Lower lobe of right lung (tissue), 2 donors: Measurements from ENCODE around the gene WDR73. TPM values are rescaled to one million over a fixed set of nuclear protein-coding genes. Genes with fewer than 3 reads are reported as not detected.

Experiments
- ATAC-seq, 2 donors: fragments of 200-7000 bp; cut with Tn5 transposase; one replicate each; pipeline ENCODE4 v1.9.1; 2020 to 2022; ENCODE audit warnings: mild to moderate bottlenecking in 2 of 2, moderate library complexity in 2 of 2
- DNase-seq: peaks from one replicate; pipeline ENCODE4 v3.0.0-alpha.2; 2020
- H3K27ac ChIP-seq: fragments of 200-600 bp; one replicate; pipeline ENCODE4 v1.8.0; 2022
- H3K27me3 ChIP-seq: fragments of 200-600 bp; one replicate; pipeline ENCODE4 v1.8.0; 2022; ENCODE audit warnings: low read depth
- H3K36me3 ChIP-seq: fragments of 200-600 bp; one replicate; pipeline ENCODE4 v1.8.0; 2022; ENCODE audit warnings: mild to moderate bottlenecking
- H3K4me1 ChIP-seq: fragments of 200-600 bp; one replicate; pipeline ENCODE4 v1.8.0; 2022
- H3K4me3 ChIP-seq: fragments of 200-600 bp; one replicate; pipeline ENCODE4 v1.8.0; 2022; ENCODE audit warnings: mild to moderate bottlenecking
- H3K9me3 ChIP-seq: fragments of 200-600 bp; one replicate; pipeline ENCODE4 v1.8.0; 2022
- intact Hi-C: fragments of 100-400 bp; cut with DNase I; formaldehyde crosslinking; loops from one replicate; pipeline ENCODE4 v1.11.0; 2022
- total RNA-seq: library from RNA; stranded (reverse); fragmentation: NEBNext Ultra II Directional; extraction: Animal tissue kit (Norgen Biotek cat#: 25700); gene quantifications from one replicate; pipeline ENCODE4 v1.2.1, GENCODE V29; 2021
- TF ChIP-seq, protein P1 (sequence below): fragments of 200-600 bp; IDR thresholded peaks from one replicate; pipeline ENCODE4 v1.8.0; 2022; ENCODE audit warnings: antibody characterized with exemption, mild to moderate bottlenecking
- donor health status: DM: no; HTN: yes; CAD: no; lungs with severe emphysema.

Gene WDR73
- total RNA-seq, 1 donor from 2014 or later = 29.9 TPM

GRCh38 chr15:84666373-84666772 lies 12.3 kb upstream of the WDR73 start:
- Histone ChIP-seq H3K9me3 (no peaks in the 10 kb centered on the region), H3K27me3 (no peaks in the 10 kb centered on the region), H3K36me3 (peaks cover 67% of the 10 kb centered on the region), H3K4me3 (no peak overlapping the region), H3K4me1 (no peaks in the 10 kb centered on the region), H3K27ac (no peak overlapping the region)
- TF ChIP-seq, protein P1, sequence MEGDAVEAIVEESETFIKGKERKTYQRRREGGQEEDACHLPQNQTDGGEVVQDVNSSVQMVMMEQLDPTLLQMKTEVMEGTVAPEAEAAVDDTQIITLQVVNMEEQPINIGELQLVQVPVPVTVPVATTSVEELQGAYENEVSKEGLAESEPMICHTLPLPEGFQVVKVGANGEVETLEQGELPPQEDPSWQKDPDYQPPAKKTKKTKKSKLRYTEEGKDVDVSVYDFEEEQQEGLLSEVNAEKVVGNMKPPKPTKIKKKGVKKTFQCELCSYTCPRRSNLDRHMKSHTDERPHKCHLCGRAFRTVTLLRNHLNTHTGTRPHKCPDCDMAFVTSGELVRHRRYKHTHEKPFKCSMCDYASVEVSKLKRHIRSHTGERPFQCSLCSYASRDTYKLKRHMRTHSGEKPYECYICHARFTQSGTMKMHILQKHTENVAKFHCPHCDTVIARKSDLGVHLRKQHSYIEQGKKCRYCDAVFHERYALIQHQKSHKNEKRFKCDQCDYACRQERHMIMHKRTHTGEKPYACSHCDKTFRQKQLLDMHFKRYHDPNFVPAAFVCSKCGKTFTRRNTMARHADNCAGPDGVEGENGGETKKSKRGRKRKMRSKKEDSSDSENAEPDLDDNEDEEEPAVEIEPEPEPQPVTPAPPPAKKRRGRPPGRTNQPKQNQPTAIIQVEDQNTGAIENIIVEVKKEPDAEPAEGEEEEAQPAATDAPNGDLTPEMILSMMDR = no peak
- DNase-seq (no peak), ATAC-seq (no peak)
- intact Hi-C loops = no loop called here

DNA sequence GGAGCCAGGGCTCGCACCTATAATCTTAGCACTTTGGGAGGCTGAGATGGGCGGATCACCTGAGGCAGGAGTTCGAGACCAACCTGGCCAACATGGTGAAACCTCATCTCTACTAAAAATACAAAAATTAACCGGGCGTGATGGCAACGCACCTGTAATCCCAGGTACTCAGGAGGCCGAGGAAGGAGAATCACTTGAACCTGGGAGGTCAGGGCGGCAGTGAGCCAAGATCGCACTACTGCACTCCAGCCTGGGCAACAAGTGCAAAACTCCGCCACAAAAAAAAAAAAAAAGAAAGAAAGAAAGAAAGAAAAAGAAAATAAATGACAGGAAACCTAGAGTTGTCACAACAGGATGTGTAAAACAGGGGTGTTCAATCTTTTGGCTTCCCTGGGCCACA lies 6.9 kb upstream of the WDR73 start:
- no peak overlapping the region for H3K27ac ChIP-seq
- no peak overlapping the region for H3K4me3 ChIP-seq
- TF ChIP-seq, protein P1 = no peak
- DNase-seq (no peak), ATAC-seq (no peak)
- intact Hi-C loops = no loop called here
- H3K4me1 ChIP-seq = peaks cover 9% of the 10 kb centered on the region
- H3K9me3 ChIP-seq = no peaks in the 10 kb centered on the region
- H3K36me3 ChIP-seq = peaks cover 15% of the 10 kb centered on the region
- no peaks in the 10 kb centered on the region for H3K27me3 ChIP-seq

DNA sequence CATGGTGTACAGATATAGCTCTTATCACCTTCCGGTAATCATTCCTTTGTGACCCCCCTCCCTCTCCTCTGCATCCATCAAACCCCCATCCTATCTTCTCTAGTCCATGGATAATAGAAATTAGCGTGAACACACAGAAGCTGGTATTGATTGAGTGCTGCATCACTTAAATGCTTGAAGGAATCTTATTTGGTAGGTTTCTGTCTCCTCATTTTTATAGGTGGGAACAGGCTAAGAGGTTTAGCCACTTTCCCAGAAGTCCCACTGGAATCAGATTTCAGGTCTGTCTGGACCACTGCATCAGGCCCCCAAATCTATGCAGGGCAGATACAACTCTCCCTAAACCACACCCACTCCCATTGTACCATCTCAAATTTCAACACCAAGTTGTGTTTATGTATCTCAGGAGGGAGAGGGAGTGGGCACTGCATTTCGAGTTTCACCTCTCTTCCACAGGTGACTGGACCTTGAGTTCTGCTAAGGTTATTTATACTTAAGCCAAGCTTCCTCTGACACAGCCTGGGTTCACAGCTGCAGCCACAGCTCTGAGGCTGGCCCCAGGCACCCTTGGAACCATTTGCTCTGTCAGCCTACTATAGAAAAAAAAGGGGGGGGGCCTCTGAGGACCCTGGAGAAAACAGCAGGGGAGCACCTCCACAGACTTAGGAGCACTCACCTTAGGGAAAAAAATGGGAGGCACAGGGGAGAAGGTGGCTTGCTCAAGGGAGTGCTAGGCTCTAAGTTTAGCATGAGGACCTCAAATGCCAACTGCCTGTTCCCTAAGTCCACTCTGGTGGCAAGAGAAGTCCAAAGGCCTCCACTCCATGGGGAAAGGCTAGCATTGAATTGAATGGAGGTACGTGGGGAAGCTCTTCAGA lies 6.1 kb upstream of the WDR73 start:
- TF ChIP-seq, protein P1 = no peak
- no peak for ATAC-seq
- intact Hi-C loops = no loop called here

GRCh38 chr15:84658788-84659411 lies 4.8 kb upstream of the WDR73 start:
- peak overlapping the region; percentile 70 for H3K27ac ChIP-seq
- intact Hi-C loops = no loop called here
- H3K4me1 ChIP-seq = peaks cover 20% of the 10 kb centered on the region
- TF ChIP-seq, protein P1 = no peak
- no peaks in the 10 kb centered on the region for H3K27me3 ChIP-seq
- no peaks in the 10 kb centered on the region for H3K36me3 ChIP-seq
- no peaks in the 10 kb centered on the region for H3K9me3 ChIP-seq
- ATAC-seq (no peak), DNase-seq (no peak)
- peak overlapping the region; percentile 68 for H3K4me3 ChIP-seq

More for the DNA sequence above, 6.1 kb upstream of the WDR73 start:
- H3K27me3 ChIP-seq = no peaks in the 10 kb centered on the region
- peaks cover 13% of the 10 kb centered on the region for H3K4me1 ChIP-seq
- H3K4me3 ChIP-seq = no peak overlapping the region
- H3K9me3 ChIP-seq = no peaks in the 10 kb centered on the region
- no peak for DNase-seq
- H3K36me3 ChIP-seq = peaks cover 6% of the 10 kb centered on the region
- H3K27ac ChIP-seq = no peak overlapping the region

DNA sequence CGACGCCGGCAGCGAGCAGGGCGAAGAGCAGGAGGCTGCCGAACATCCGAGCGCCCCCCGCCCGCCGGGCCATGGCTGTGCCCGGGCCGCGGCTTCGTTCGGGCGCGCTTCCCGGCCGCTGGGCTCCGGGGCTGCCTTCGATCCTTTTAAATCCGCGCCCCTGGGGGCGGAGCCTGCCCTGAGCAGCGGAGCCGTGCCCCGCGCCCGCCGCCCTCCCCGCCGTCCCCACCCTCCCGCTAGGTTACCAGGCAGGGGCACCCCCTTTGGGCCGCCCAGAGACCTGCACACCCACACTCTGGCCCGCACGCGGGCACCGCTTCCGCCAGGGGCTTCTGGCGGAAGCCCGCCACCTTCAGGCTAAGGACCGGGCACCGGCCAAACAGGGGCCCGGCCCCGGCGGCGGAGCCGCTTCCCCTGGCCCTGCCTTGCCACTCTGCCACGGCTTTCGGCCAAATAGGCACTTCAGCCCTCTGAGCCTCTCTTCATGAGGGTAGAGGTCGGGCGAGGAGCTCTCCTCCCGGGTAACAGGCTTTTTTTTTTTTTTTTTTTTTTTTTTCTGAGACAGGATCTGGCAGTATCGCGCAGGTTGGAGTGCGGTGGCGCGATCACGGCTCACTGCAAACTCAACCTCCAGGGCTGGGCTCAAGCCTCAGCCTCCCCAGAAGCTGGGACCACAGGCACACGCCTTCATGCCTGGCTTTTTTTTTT lies 4.2 kb upstream of the WDR73 start, which contains the start of gene NMB:
Gene NMB, minus strand, starts transcription at position 120 of the 708 bp plus-strand sequence. Its CDS starts 47 bp downstream, at position 73.
- ATAC-seq (peak; percentile 80 to 90), DNase-seq (peak; percentile 89)
- H3K27ac ChIP-seq = peak within 1 kb of the TSS; percentile 70
- peaks cover 25% of the 10 kb centered on the region for H3K4me1 ChIP-seq
- H3K36me3 ChIP-seq = no peaks in the 10 kb centered on the region
- TF ChIP-seq, protein P1 = peak; percentile 56
- H3K27me3 ChIP-seq = no peaks in the 10 kb centered on the region
- intact Hi-C loops = no loop called here
- peak within 1 kb of the TSS; percentile 68 for H3K4me3 ChIP-seq
- H3K9me3 ChIP-seq = no peaks in the 10 kb centered on the region
